Stimulated activated CD8-positive, alpha-beta memory T cell treated with anti-CD3 and anti-CD28 coated beads, Interleukin-4, amount 100 ng/mL, for 1 hour (primary cell): ENCODE results near the gene GAL3ST2.
"Not testable (repeated sequence)": the region's sequence is repeated elsewhere in the genome, so short reads cannot be mapped to it uniquely, and the experiment has no call there.

Source experiments
- DNase-seq, 2 donors: peaks; one replicate each; pipeline ENCODE4 v3.0.0-alpha.2; 2020; ENCODE audit warnings: low read depth in 2 of 2, low spot score in 1 of 2

Gene GAL3ST2

DNA sequence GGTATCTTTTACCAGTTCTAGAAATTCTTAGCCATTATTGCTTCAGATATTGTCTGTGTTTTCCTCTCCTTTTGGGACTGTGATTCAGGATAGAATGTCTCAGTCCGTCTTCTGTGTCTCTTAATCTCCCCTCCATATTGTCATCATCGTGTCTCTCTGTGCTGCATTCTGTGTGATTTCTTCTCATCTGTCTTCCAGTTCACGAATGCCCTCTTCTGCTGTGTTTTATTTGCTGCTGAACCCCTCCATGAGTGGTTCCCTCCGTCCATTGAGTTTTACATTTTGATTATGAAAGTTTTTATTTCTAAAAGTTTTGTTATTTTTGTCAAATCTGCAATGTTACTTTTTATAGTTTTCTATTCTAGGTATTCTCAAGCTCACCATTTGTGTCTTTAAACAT lies 30.5 kb upstream of the GAL3ST2 start:
- no peak for DNase-seq

DNA sequence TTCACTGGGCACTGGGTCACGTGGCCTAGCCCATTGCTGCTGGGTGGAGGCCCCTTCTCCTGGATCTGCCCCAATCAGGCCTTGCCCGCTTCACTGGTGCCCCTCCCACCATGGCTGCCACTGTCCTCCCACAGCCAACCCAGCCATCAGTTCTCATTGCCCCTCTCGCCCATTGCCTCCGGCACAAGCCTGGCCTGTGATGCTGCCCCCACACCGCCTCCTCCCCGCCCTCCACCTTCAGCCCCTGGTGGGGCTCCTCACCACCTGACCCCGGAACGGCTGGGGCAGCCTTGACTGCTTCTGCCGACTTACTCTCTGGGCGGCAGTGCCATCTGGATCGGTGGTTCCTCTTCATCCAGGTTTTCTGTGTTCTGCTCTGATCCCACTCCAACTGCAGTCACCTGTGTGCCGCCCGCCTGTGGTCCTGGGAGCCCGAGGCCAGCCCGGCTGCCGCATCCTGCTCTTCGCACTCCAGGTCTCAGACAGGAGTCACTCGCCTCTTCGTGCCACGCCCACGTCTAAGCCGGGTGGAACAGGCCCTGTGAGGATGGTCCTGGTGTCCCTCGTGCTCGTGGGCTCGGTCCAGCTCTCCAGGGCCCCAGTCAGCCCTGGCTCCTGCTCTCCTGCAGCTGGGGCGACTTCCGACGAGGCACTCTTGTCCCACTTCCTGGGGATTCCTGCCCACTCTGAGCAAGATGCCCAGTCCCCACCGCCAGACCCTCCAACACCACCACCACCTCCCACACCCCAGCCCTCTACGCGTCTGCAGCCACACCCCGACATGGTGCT lies 28.0 kb upstream of the GAL3ST2 start:
- DNase-seq: no peak

GRCh38 chr2:241750076-241750840 lies 26.4 kb upstream of the GAL3ST2 start:
- DNase-seq: no peak

- no peak for DNase-seq
Measured at GRCh38 chr2:241751152-241751551, 25.5 kb upstream of the GAL3ST2 start.

GRCh38 chr2:241751776-241752175 lies 24.8 kb upstream of the GAL3ST2 start:
- DNase-seq: no peak

DNA sequence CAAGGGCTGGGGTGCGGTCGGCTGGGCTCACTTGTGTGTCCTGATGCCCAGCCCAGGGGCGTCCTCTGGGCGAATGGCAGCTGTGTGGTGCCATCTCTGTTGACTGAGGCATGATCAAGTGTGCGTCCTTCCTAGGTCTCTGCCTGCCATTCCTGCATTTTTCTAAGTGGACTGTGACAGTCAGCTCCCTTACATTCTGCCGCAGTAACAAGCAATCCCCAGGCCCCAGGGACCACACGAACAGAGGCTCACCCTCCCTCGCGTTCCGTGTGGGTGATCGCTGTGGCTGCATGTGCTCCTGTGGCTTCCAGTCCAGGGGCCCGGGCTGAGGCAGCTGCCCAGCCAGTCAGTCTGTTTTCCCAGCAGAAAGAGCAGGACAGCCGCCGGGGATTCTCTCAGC lies 24.4 kb upstream of the GAL3ST2 start:
- no peak for DNase-seq

- no peak for DNase-seq
Measured at GRCh38 chr2:241752689-241753276, 23.8 kb upstream of the GAL3ST2 start.

DNA sequence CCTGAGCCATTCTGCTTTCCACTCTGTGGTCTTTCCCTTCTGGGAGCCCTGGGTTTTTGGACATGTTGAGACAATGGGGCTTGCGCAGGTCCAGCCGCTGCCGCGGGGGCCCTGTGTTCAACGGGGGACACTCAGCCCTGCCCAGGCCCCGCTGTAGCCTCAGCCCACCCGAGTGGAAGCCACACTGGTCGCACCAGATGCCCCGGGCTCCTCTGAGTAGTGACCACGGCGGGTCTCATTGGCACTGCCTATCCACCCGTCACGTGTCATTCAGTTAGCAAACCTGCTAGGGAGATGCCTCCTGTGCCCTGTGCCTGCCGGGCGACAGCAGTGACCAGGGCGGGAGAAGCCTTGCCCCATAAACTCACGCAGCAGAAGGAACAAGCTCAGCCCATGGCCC lies 23.1 kb upstream of the GAL3ST2 start:
- DNase-seq: no peak

DNA sequence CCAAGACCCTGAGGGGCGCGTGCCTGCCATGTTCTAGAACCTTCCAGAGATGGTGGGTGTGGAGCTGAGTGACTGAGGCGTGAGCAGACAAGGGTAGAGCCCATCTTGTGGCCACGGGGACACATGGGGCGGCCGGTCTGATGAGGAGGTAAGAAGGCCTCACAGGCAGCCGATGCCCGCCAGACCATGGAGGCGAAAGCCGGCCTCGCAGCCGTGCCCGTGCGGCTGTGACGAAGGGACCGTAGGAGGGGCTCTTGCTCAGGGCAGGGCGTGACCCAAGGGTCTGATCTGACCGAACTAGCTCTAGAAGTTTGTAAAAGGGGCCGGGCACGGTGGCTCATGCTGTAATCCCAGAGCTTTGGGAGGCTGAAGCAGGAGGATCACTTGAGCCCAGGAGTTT lies 22.6 kb upstream of the GAL3ST2 start:
- no peak for DNase-seq

DNA sequence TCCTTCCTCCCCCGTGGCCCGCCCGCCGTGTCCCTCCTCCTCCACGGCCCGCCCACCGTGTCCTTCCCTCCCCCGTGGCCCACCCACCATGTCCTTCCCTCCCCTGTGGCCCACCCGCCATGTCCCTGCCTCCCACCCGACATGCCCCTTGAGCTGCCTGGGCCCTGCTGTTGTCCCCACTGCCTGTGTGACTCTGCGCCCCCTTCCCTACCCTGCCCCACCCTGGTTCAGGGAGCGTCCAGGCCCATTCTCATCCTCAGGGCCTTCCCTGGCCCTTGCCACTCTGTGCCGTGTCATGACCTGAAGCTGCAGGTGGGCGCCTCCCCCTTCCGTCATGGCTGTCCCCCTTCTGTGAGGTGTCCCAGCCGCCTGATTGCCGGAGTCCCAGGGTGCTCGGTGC lies 21.5 kb upstream of the GAL3ST2 start:
- DNase-seq: no peak

DNA sequence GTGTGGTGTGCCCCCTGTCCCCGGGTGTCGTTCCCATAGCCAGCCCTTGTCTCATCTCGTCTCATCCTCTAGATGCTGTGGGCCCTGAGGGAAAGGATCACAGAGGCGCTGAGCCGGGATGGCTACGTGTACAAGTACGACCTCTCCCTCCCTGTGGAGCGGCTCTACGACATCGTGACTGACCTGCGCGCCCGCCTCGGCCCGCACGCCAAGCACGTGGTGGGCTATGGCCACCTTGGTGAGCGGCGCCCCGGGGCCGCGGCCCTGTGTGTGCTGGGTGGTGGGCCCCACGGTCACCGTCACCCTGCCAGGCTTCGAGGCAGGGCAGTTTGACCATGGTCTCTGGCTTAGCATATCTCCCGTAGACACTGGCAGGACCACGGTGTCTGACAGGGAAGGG lies 20.8 kb upstream of the GAL3ST2 start:
- no peak for DNase-seq

GRCh38 chr2:241759067-241759807 lies 17.4 kb upstream of the GAL3ST2 start:
- no peak for DNase-seq

DNA sequence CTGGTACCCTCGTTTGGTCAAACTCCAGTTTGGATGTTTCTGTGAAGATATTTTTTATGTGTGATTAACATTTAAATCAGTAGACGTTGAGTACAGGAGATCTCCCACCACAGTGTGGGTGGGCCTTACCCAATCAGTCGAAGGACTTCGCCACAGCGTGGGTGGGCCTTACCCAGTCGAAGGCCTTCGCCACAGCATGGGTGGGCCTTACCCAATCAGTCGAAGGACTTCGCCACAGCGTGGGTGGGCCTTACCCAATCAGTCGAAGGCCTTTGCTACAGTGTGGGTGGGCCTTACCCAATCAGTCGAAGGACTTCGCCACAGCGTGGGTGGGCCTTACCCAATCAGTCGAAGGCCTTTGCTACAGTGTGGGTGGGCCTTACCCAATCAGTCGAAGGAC lies 16.7 kb upstream of the GAL3ST2 start:
- not testable (repeated sequence) for DNase-seq

- no peak for DNase-seq
Measured at GRCh38 chr2:241760301-241760771, 16.3 kb upstream of the GAL3ST2 start.

DNA sequence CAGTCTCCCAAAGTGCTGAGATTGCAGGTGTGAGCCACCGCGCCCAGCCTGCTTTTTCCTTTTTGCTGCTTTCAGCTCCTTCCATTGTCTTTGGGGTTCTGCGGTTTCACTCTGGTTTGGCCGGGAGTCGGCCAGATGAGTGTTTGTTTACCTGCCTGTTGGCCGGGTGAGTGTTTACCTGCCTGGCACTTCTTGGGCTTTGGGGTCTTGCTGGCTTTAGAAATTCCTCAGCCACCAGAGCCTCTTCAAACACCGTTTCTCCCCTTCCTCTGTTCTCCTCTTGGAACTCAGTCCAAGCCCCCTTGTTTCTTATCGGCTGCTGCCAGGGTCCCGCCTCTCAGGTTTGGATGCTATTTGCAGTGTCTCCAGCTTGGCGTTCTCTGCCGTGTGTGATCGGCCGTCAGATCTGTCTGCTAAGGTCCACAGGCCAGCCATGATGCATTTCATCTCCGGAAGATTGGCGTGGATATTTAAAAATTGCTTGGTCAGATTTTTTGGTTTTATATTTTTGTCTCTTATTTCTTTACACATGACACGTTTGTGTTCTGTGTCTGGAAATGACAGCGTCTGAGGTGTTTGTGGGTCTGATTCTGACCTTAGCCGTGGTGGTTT lies 14.2 kb upstream of the GAL3ST2 start:
- DNase-seq: no peak

- peak; percentile 42 to 53 for DNase-seq
Measured at GRCh38 chr2:241762933-241763369, 13.7 kb upstream of the GAL3ST2 start.

GRCh38 chr2:241763551-241764274 lies 12.9 kb upstream of the GAL3ST2 start:
- no peak for DNase-seq

GRCh38 chr2:241764275-241765241 lies 12.1 kb upstream of the GAL3ST2 start:
- no peak for DNase-seq
